ENCODE data around the gene ZP2.
A peak's percentile ranks its signal among the peaks of the same experiment; 100 is the strongest.
"Not testable (repeated sequence)": the region's sequence is repeated elsewhere in the genome, so short reads cannot be mapped to it uniquely, and the experiment has no call there.

ZP2 gene

GRCh38 chr16:21152160-21153030 is 59.0 kb downstream of the ZP2 start:
- not testable (repeated sequence) for FAIRE-seq

GRCh38 chr16:21150375-21151001 is 60.9 kb downstream of the ZP2 start, which contains the start of gene DNAH3:
TSS of gene DNAH3 (minus strand) at chr16:21150846. CDS start at chr16:21150319, 527 bp downstream.
- FAIRE-seq (peak; percentile 77), DNase-seq (ENCODE audit: low spot score) (peak; percentile 70)

More at GRCh38 chr16:21152160-21153030, 59.0 kb downstream of the ZP2 start:
- DNase-seq (ENCODE audit: low spot score): not testable (repeated sequence)
